Natural killer cell treated with Interleukin-12 subunit alpha and Interleukin-12 subunit beta and Interleukin-15 and Interleukin-18, amount 100 ng/mL, for 72 hours (primary cell): Measurements from ENCODE around the gene SLC12A8. TPM values are rescaled to one million over a fixed set of nuclear protein-coding genes. Genes with fewer than 3 reads are reported as not detected.
A peak's percentile ranks its signal among the peaks of the same experiment; 100 is the strongest.

Experiments
- ATAC-seq, 2 donors: fragments of 150-1000 bp; cut with Tn5 transposase in 1 of 2; sonication (Bioruptor Pico), chemical (Tn5 transposase) in 1 of 2; 2 replicates each; pipeline ENCODE4 v1.10.0; 2021
- DNase-seq: peaks from one replicate; pipeline ENCODE4 v3.0.0; 2022; ENCODE audit warnings: low spot score
- H3K27ac Mint-ChIP-seq, 2 donors: 1 replicate in 1 of 2; 2 replicates in 1 of 2; pipeline ENCODE4 v1.8.0; 2022; ENCODE audit warnings: mixed read lengths in 2 of 2, mild to moderate bottlenecking in 1 of 2, moderate library complexity in 1 of 2
- H3K27me3 Mint-ChIP-seq, 2 donors: 1 replicate in 1 of 2; 2 replicates in 1 of 2; pipeline ENCODE4 v1.8.0; 2022; ENCODE audit warnings: mixed read lengths in 2 of 2
- H3K36me3 Mint-ChIP-seq: one replicate; pipeline ENCODE4 v1.8.0; 2022; ENCODE audit warnings: mixed read lengths
- H3K4me1 Mint-ChIP-seq, 2 donors: 1 replicate in 1 of 2; 2 replicates in 1 of 2; pipeline ENCODE4 v1.8.0; 2022; ENCODE audit warnings: low read depth in 2 of 2, mixed read lengths in 2 of 2, mild to moderate bottlenecking in 1 of 2
- H3K4me3 Mint-ChIP-seq: one replicate; pipeline ENCODE4 v1.8.0; 2022; ENCODE audit warnings: mixed read lengths
- H3K9me3 Mint-ChIP-seq: 2 replicates; pipeline ENCODE4 v1.8.0; 2022; ENCODE audit warnings: mixed read lengths
- total RNA-seq, 2 donors: library from RNA; stranded (reverse); gene quantifications; one replicate each; pipeline ENCODE4 v1.2.3, GENCODE V29; 2022

Gene SLC12A8
- total RNA-seq, 2 donors from 2014 or later = 2.7 to 4.7 TPM

- H3K27ac Mint-ChIP-seq = peak overlapping the region; percentile 66 to 91
- peak; percentile 79 for DNase-seq
- H3K4me3 Mint-ChIP-seq = peak overlapping the region; percentile 98
- peak; percentile 62 to 79 for ATAC-seq
- no peaks in the 10 kb centered on the region for H3K36me3 Mint-ChIP-seq
- H3K4me1 Mint-ChIP-seq = peaks cover 49% of the 10 kb centered on the region in 2 donors
- no peaks in the 10 kb centered on the region for H3K27me3 Mint-ChIP-seq
- no peaks in the 10 kb centered on the region for H3K9me3 Mint-ChIP-seq
Observed at GRCh38 chr3:125054449-125055329, 157.9 kb downstream of the SLC12A8 start.

DNA sequence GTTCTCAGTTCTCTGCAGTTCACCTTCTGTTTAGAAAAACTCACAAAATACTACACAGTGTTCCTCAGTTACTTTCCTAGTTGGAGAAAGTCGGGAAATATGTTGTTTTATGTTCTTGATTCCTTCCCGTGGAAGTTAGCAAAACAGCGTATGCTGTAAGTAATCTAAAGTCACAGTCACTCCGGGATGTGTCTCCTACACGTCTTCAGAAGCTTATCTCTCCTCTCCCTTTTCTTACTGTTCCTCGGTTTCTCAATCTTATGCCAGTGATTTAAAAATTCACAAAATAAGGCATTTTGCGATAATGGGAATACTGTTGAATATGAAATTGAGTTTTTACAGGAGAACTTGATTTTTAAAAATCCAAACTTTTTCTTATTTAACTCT is 158.5 kb downstream of the SLC12A8 start:
- peaks cover 55% of the 10 kb centered on the region in 2 donors for H3K4me1 Mint-ChIP-seq

DNA sequence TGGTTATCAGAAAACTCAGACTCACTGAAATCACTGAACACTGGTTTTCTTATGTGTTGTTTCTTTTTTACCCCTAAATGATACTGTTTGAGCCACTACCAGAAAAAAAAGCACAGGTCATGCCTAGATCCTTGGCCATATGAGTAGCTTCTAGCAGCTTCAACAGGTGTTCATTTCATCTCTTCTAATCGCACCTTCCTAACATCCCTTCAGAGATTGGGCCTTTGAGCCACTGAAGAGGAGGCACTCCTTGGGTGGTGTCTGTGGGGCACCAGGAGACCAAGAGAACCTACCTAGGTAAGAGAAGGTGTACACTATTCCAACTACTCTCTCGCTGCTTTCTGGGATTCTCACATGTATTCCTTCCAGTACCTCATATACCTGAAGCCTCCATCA is 159.2 kb downstream of the SLC12A8 start:
- H3K9me3 Mint-ChIP-seq = no peaks in the 10 kb centered on the region
- peak overlapping the region; percentile 98 for H3K4me3 Mint-ChIP-seq
- ATAC-seq (no peak), DNase-seq (no peak)
- no peaks in the 10 kb centered on the region for H3K27me3 Mint-ChIP-seq
- H3K27ac Mint-ChIP-seq = peak overlapping the region; percentile 66 to 91
- no peaks in the 10 kb centered on the region for H3K36me3 Mint-ChIP-seq
- H3K4me1 Mint-ChIP-seq = peaks cover 60 to 63% of the 10 kb centered on the region in 2 donors

More for the DNA sequence above, 158.5 kb downstream of the SLC12A8 start:
- H3K4me3 Mint-ChIP-seq = peak overlapping the region; percentile 98
- H3K27ac Mint-ChIP-seq = peak overlapping the region; percentile 66 to 91
- H3K27me3 Mint-ChIP-seq = no peaks in the 10 kb centered on the region
- H3K36me3 Mint-ChIP-seq = no peaks in the 10 kb centered on the region
- no peaks in the 10 kb centered on the region for H3K9me3 Mint-ChIP-seq
- DNase-seq (no peak), ATAC-seq (no peak)

GRCh38 chr3:125052624-125053303 is 159.8 kb downstream of the SLC12A8 start:
- DNase-seq (no peak), ATAC-seq (no peak)
- peaks cover 66 to 67% of the 10 kb centered on the region in 2 donors for H3K4me1 Mint-ChIP-seq
- H3K27ac Mint-ChIP-seq = peak overlapping the region; percentile 66 to 91
- H3K27me3 Mint-ChIP-seq = no peaks in the 10 kb centered on the region
- peak overlapping the region; percentile 98 for H3K4me3 Mint-ChIP-seq
- no peaks in the 10 kb centered on the region for H3K36me3 Mint-ChIP-seq
- no peaks in the 10 kb centered on the region for H3K9me3 Mint-ChIP-seq

- peak overlapping the region; percentile 66 to 91 for H3K27ac Mint-ChIP-seq
- DNase-seq = peak; percentile 76
- no peaks in the 10 kb centered on the region for H3K9me3 Mint-ChIP-seq
- H3K4me3 Mint-ChIP-seq = peak overlapping the region; percentile 98
- H3K4me1 Mint-ChIP-seq = peaks cover 69 to 70% of the 10 kb centered on the region in 2 donors
- ATAC-seq = peak; percentile 61 to 70
- H3K27me3 Mint-ChIP-seq = no peaks in the 10 kb centered on the region
- no peaks in the 10 kb centered on the region for H3K36me3 Mint-ChIP-seq
Observed at GRCh38 chr3:125051715-125052581, 160.6 kb downstream of the SLC12A8 start.

DNA sequence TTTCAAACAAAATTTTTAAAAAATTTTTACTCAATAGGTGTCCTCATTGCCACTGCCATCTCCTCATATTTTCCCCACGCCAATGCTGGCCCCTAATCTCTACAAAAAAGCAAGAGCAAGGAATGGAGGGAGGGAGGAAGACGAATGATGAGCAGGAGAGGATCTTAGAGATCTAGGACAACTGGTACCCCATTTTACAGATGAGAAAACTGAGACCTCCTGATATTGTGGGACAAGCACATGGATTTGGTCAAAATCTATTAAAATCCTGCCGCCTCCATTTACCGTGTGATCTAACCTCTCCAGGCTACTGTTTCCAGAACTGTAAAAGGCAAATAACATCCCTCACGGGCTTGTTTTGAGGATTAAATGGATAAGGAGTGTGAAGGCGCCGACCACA is 161.3 kb downstream of the SLC12A8 start:
- DNase-seq = no peak
- peak overlapping the region; percentile 98 for H3K4me3 Mint-ChIP-seq
- H3K36me3 Mint-ChIP-seq = no peaks in the 10 kb centered on the region
- H3K27ac Mint-ChIP-seq = peak overlapping the region; percentile 66 to 91
- ATAC-seq = no peak
- peaks cover 69 to 72% of the 10 kb centered on the region in 2 donors for H3K4me1 Mint-ChIP-seq
- H3K9me3 Mint-ChIP-seq = no peaks in the 10 kb centered on the region
- no peaks in the 10 kb centered on the region for H3K27me3 Mint-ChIP-seq

DNA sequence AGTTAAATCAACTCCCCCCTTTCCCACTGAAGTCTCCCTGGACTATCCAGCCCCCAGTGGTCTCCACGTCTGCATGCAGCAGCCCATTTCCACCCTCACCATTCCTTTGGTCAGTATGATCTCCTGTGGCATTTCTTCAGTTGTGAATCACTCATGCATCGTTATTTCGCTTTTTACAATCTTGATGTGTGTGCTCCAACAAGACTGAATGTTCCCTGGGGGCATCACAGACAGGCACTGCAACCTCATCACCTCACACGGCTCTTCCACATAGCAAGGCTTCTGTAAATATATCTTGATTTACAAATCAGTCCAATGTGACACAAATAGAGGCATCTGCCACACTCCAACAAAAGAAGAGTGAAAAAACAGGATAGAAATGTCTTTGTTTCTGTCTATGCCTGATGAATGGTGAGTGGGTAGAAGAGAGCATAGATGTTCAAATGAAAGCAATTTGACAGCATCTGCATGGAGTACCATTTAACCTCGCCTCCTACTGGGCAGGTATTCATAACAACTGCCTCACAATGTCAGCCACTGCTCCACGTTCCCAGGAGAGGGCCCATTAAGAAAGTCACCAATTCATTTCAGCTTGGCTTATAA is 162.0 kb downstream of the SLC12A8 start:
- Mint-ChIP-seq H3K4me3 (peak overlapping the region; percentile 98), H3K4me1 (peaks cover 69 to 75% of the 10 kb centered on the region in 2 donors), H3K27me3 (no peaks in the 10 kb centered on the region), H3K27ac (peak overlapping the region; percentile 64 to 66), H3K36me3 (no peaks in the 10 kb centered on the region), H3K9me3 (no peaks in the 10 kb centered on the region)
- DNase-seq (no peak), ATAC-seq (no peak)

- DNase-seq (no peak), ATAC-seq (no peak)
- Mint-ChIP-seq H3K4me3 (no peak overlapping the region), H3K4me1 (peaks cover 51 to 57% of the 10 kb centered on the region in 2 donors), H3K27ac (no peak overlapping the region), H3K9me3 (no peaks in the 10 kb centered on the region), H3K36me3 (no peaks in the 10 kb centered on the region), H3K27me3 (no peaks in the 10 kb centered on the region)
Observed at GRCh38 chr3:125048282-125048681, 164.3 kb downstream of the SLC12A8 start.

DNA sequence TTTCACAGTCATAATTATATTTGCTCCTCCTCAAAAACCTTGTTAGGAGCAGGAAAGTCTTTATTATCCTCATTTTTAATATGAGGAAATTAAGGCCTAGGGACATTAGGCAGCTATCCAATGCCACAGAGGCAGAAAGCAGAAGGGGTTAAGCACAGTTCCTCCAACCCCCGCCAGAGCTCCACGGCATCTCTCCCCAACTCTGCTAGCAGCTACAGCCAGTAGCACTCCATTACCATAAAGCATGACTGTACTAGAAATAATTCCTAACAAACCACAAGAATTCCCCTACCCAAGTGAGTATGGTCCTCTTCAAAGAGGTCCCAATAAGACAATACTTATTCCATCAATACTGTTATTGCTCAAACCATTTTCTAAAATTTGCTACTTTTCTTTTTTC is 166.6 kb downstream of the SLC12A8 start:
- no peaks in the 10 kb centered on the region for H3K27me3 Mint-ChIP-seq
- no peaks in the 10 kb centered on the region for H3K36me3 Mint-ChIP-seq
- H3K4me3 Mint-ChIP-seq = no peak overlapping the region
- DNase-seq = no peak
- peaks cover 38 to 45% of the 10 kb centered on the region in 2 donors for H3K4me1 Mint-ChIP-seq
- H3K9me3 Mint-ChIP-seq = no peaks in the 10 kb centered on the region
- ATAC-seq = no peak
- no peak overlapping the region for H3K27ac Mint-ChIP-seq

DNA sequence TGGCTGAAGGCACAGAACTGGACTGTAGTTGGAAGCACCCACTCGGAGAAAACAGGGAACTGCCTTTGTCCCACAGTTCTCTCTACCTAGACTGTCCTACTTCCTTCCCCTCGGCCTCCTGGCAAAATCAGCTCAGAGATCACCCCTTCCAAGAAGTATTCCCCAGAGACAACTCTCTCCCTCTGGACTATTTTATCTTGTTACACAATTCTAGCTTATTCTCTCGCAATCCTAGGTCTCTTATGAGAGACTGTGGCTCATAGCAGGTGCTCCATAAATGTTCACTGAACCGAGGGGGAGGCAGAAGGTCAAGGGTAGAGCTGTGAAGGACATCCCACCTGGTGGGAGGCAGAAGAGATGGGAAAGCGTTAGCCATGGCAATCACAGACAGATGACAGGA is 167.4 kb downstream of the SLC12A8 start:
- no peak overlapping the region for H3K4me3 Mint-ChIP-seq
- H3K36me3 Mint-ChIP-seq = peaks cover under 1% of the 10 kb centered on the region
- peaks cover 36 to 44% of the 10 kb centered on the region in 2 donors for H3K4me1 Mint-ChIP-seq

DNA sequence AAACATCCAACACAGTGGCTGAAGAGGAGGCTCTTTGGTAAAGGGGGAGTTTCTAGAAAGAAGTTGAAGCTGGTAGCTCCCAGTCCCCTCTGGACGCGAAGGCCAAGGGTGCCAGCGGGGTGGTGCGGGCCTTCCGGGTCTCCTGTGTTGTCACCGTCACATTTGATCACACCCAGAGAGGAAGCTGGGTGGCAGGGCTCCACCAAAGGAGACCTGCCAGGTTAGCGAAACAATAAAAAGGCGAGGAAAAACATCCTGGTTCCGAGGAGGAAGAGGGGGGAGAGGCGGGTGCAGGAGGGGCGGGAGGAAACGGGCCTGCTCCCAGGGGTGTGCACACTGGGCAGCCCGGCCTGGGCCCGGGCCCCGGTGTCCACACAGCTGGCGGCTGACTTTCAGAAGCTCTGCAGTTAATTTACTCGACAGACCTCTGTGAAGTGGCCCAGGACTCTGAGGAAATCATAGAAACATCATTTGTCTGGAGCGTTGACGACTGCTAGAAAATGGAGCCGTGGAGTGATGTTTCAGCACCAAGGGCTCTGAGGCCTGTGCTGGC is 168.9 kb downstream of the SLC12A8 start:
- H3K4me1 Mint-ChIP-seq = peaks cover 43 to 46% of the 10 kb centered on the region in 2 donors
- H3K9me3 Mint-ChIP-seq = no peaks in the 10 kb centered on the region
- H3K4me3 Mint-ChIP-seq = no peak overlapping the region
- no peak for DNase-seq
- H3K36me3 Mint-ChIP-seq = peaks cover 6% of the 10 kb centered on the region
- no peak for ATAC-seq
- no peak overlapping the region for H3K27ac Mint-ChIP-seq
- H3K27me3 Mint-ChIP-seq = no peaks in the 10 kb centered on the region

More for the DNA sequence above, 167.4 kb downstream of the SLC12A8 start:
- no peaks in the 10 kb centered on the region for H3K27me3 Mint-ChIP-seq
- H3K9me3 Mint-ChIP-seq = no peaks in the 10 kb centered on the region
- no peak for DNase-seq
- ATAC-seq = no peak
- no peak overlapping the region for H3K27ac Mint-ChIP-seq

- Mint-ChIP-seq H3K4me1 (peaks cover 41 to 47% of the 10 kb centered on the region in 2 donors), H3K36me3 (peaks cover 6% of the 10 kb centered on the region), H3K27ac (no peak overlapping the region), H3K27me3 (no peaks in the 10 kb centered on the region), H3K9me3 (no peaks in the 10 kb centered on the region), H3K4me3 (no peak overlapping the region)
- ATAC-seq (no peak), DNase-seq (no peak)
Observed at GRCh38 chr3:125042725-125043406, 169.7 kb downstream of the SLC12A8 start.
